PFSK-1 (cell line): ENCODE data around the gene MYB.

Experiments used
- FOXP2 ChIP-seq: optimal IDR thresholded peaks from 2 replicates; pipeline ENCODE3; 2011; ENCODE audit warnings: borderline replicate concordance, control low read depth, inconsistent platforms; ENCODE audit not compliant: insufficient read depth; ENCODE audit errors: extremely low read length, extremely low read depth
- POLR2AphosphoS5 ChIP-seq: IDR thresholded peaks from 2 replicates; pipeline ENCODE4 v1.6.1; 2012; ENCODE audit warnings: low read depth, mild to moderate bottlenecking, control low read depth, low read length, moderate library complexity
- SIN3A ChIP-seq: IDR thresholded peaks from 2 replicates; pipeline ENCODE4 v1.6.1; 2012; ENCODE audit warnings: mild to moderate bottlenecking, low read length, moderate library complexity, borderline replicate concordance; ENCODE audit not compliant: insufficient read depth
- TAF1 ChIP-seq: IDR thresholded peaks from 2 replicates; pipeline ENCODE4 v1.6.1; 2012; ENCODE audit warnings: low read length, control low read depth, borderline replicate concordance; ENCODE audit not compliant: insufficient read depth
- TF ChIP-seq, protein P1 (sequence below), 2 experiments: IDR thresholded peaks; 2 replicates each; pipeline versions ENCODE4 v1.6.1 to v1.8.0; 2011 to 2012; ENCODE audit warnings: low read depth in 2 of 2, low read length in 2 of 2, control low read depth in 1 of 2, inconsistent platforms in 1 of 2, mild to moderate bottlenecking in 1 of 2, moderate library complexity in 1 of 2; ENCODE audit not compliant: insufficient read depth in 1 of 2

- TF ChIP-seq POLR2AphosphoS5 (no peak), SIN3A (no peak), TAF1 (no peak), FOXP2 (no peak)
- TF ChIP-seq, protein P1, sequence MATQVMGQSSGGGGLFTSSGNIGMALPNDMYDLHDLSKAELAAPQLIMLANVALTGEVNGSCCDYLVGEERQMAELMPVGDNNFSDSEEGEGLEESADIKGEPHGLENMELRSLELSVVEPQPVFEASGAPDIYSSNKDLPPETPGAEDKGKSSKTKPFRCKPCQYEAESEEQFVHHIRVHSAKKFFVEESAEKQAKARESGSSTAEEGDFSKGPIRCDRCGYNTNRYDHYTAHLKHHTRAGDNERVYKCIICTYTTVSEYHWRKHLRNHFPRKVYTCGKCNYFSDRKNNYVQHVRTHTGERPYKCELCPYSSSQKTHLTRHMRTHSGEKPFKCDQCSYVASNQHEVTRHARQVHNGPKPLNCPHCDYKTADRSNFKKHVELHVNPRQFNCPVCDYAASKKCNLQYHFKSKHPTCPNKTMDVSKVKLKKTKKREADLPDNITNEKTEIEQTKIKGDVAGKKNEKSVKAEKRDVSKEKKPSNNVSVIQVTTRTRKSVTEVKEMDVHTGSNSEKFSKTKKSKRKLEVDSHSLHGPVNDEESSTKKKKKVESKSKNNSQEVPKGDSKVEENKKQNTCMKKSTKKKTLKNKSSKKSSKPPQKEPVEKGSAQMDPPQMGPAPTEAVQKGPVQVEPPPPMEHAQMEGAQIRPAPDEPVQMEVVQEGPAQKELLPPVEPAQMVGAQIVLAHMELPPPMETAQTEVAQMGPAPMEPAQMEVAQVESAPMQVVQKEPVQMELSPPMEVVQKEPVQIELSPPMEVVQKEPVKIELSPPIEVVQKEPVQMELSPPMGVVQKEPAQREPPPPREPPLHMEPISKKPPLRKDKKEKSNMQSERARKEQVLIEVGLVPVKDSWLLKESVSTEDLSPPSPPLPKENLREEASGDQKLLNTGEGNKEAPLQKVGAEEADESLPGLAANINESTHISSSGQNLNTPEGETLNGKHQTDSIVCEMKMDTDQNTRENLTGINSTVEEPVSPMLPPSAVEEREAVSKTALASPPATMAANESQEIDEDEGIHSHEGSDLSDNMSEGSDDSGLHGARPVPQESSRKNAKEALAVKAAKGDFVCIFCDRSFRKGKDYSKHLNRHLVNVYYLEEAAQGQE (IDR thresholded peaks at IDR 0.05; ENCODE audit: insufficient read depth in 1 of 2, low read depth in 2 of 2, low read length in 2 of 2), result no peak
Observed at GRCh38 chr6:135231469-135231844, 50.3 kb downstream of the MYB start.
